Smooth muscle cell (in vitro differentiated cells): ENCODE results near the gene ZSCAN23. TPM values are rescaled to one million over a fixed set of nuclear protein-coding genes. Genes with fewer than 3 reads are reported as not detected.

Experiments
- DNase-seq: peaks from one replicate; lab custom pipeline; 2025; ENCODE audit not compliant: unreplicated experiment; lab: John Stamatoyannopoulos, UW
- H2AFZ ChIP-seq: fragments of 200-600 bp; sonication (generic); 2 replicates; pipeline ENCODE4 v1.6.0; 2016; ENCODE audit warnings: antibody characterized with exemption, low read depth, mild to moderate bottlenecking
- H3F3A ChIP-seq: fragments of 200-600 bp; sonication (generic); 2 replicates; pipeline ENCODE4 v1.6.0; 2017; ENCODE audit warnings: antibody characterized with exemption, low read depth
- H3K27ac ChIP-seq: fragments of 200-600 bp; sonication (generic); 2 replicates; pipeline ENCODE4 v1.5.1; 2016; ENCODE audit warnings: low read depth, mild to moderate bottlenecking
- H3K27me3 ChIP-seq: fragments of 200-600 bp; sonication (generic); 2 replicates; pipeline ENCODE4 v1.6.1; 2016; ENCODE audit warnings: low read depth, mild to moderate bottlenecking
- H3K36me3 ChIP-seq: fragments of 200-600 bp; sonication (generic); 2 replicates; pipeline ENCODE4 v1.5.1; 2016; ENCODE audit warnings: low read depth
- H3K4me1 ChIP-seq: fragments of 200-600 bp; sonication (generic); 2 replicates; pipeline ENCODE4 v1.5.1; 2016; ENCODE audit warnings: low read depth
- H3K4me2 ChIP-seq: fragments of 200-600 bp; sonication (generic); 2 replicates; pipeline ENCODE4 v1.6.0; 2016; ENCODE audit warnings: mild to moderate bottlenecking
- H3K4me3 ChIP-seq: fragments of 200-600 bp; sonication (generic); 2 replicates; pipeline ENCODE4 v1.5.1; 2016; ENCODE audit warnings: mild to moderate bottlenecking
- H3K79me2 ChIP-seq: fragments of 200-600 bp; sonication (generic); 2 replicates; pipeline ENCODE4 v1.6.0; 2016; ENCODE audit warnings: low read depth, mild to moderate bottlenecking
- H3K9ac ChIP-seq: fragments of 200-600 bp; sonication (generic); 2 replicates; pipeline ENCODE4 v1.6.0; 2016; ENCODE audit warnings: low read depth
- H3K9me3 ChIP-seq: fragments of 200-600 bp; sonication (generic); replicated peaks from 2 replicates; pipeline ENCODE4 v1.5.1; 2016; ENCODE audit warnings: low read depth
- H4K20me1 ChIP-seq: fragments of 200-600 bp; sonication (generic); 2 replicates; pipeline ENCODE4 v1.6.0; 2016; ENCODE audit warnings: low read depth
- WGBS: methylation state at CpG from one replicate; pipeline ENCODE4 v1.1.7; 2016; ENCODE audit warnings: low lambda C conversion rate; 5-methylcytosine and 5-hydroxymethylcytosine counted together
- polyA plus RNA-seq: library from polyadenylated mRNA; unstranded; fragments of >200 nt; fragmentation: Nextera tagmentation; extraction: Ambion mirVana; gene quantifications from 2 replicates; pipeline ENCODE4 v1.2.1, GENCODE V29; 2016
- total RNA-seq: library from RNA; depleted of rRNA; stranded (reverse); fragments of >200 nt; gene quantifications from 2 replicates; pipeline ENCODE4 v1.2.3, GENCODE V29; 2014
- TF ChIP-seq, protein P1 (sequence below): fragments of 200-600 bp; sonication (generic); IDR thresholded peaks from 2 replicates; pipeline ENCODE4 v1.5.1; 2017; ENCODE audit warnings: borderline replicate concordance, mild to moderate bottlenecking, antibody characterized with exemption; ENCODE audit not compliant: insufficient read depth, poor library complexity, severe bottlenecking

The ZSCAN23 gene
- total and polyA plus RNA-seq, 2 experiments from 2014 or later = 0.94 to 1.6 TPM

- H3K36me3 ChIP-seq = peaks cover 4% of the 10 kb centered on the region
Measured at GRCh38 chr6:28402197-28402596, 41.1 kb downstream of the ZSCAN23 start.

DNA sequence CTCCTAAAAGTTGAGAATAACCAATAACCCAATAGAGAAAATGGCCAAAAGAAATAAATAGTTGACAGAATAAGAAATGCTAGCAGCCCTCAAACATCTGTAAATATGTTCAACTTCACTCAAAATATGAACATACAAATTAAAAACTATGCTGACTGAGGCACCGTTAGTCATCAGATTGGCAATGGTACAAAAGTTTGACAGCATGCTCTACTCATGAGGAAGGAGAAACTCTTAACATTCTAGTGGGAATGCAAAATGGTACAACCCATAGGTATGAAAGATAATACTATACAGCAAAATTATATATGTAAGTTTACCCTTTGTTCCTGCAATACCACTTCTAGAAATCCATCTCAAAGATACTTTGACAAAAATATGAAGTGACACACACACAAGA lies 42.1 kb downstream of the ZSCAN23 start:
- no peak overlapping the region for H2AFZ ChIP-seq
- H3K4me1 ChIP-seq = peaks cover 24% of the 10 kb centered on the region
- H3F3A ChIP-seq = peaks cover 3% of the 10 kb centered on the region
- no peak overlapping the region for H3K4me2 ChIP-seq
- peaks cover 27% of the 10 kb centered on the region for H3K79me2 ChIP-seq
- H3K36me3 ChIP-seq = peaks cover 4% of the 10 kb centered on the region
- DNase-seq = no peak
- no peaks in the 10 kb centered on the region for H4K20me1 ChIP-seq
- H3K27me3 ChIP-seq = peaks cover 10% of the 10 kb centered on the region
- H3K9ac ChIP-seq = no peak overlapping the region
- 97% methylated on average over 1 of the region's 1 CpG for WGBS
- H3K4me3 ChIP-seq = no peak overlapping the region
- TF ChIP-seq, protein P1, sequence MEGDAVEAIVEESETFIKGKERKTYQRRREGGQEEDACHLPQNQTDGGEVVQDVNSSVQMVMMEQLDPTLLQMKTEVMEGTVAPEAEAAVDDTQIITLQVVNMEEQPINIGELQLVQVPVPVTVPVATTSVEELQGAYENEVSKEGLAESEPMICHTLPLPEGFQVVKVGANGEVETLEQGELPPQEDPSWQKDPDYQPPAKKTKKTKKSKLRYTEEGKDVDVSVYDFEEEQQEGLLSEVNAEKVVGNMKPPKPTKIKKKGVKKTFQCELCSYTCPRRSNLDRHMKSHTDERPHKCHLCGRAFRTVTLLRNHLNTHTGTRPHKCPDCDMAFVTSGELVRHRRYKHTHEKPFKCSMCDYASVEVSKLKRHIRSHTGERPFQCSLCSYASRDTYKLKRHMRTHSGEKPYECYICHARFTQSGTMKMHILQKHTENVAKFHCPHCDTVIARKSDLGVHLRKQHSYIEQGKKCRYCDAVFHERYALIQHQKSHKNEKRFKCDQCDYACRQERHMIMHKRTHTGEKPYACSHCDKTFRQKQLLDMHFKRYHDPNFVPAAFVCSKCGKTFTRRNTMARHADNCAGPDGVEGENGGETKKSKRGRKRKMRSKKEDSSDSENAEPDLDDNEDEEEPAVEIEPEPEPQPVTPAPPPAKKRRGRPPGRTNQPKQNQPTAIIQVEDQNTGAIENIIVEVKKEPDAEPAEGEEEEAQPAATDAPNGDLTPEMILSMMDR = no peak
- H3K27ac ChIP-seq = no peak overlapping the region
- no peaks in the 10 kb centered on the region for H3K9me3 ChIP-seq

More at GRCh38 chr6:28402197-28402596, 41.1 kb downstream of the ZSCAN23 start:
- H3K4me1 ChIP-seq = peaks cover 20% of the 10 kb centered on the region
- WGBS = 96% methylated on average over 2 of the region's 2 CpGs
- H3K27me3 ChIP-seq = peaks cover 10% of the 10 kb centered on the region
- TF ChIP-seq, protein P1 = no peak
- no peak overlapping the region for H3K9ac ChIP-seq
- no peaks in the 10 kb centered on the region for H3K9me3 ChIP-seq
- H3K4me3 ChIP-seq = no peak overlapping the region
- H3K27ac ChIP-seq = no peak overlapping the region
- no peak overlapping the region for H2AFZ ChIP-seq
- H3K4me2 ChIP-seq = no peak overlapping the region
- no peak for DNase-seq
- H3K79me2 ChIP-seq = peaks cover 17% of the 10 kb centered on the region
- H3F3A ChIP-seq = peaks cover 3% of the 10 kb centered on the region
- H4K20me1 ChIP-seq = no peaks in the 10 kb centered on the region

DNA sequence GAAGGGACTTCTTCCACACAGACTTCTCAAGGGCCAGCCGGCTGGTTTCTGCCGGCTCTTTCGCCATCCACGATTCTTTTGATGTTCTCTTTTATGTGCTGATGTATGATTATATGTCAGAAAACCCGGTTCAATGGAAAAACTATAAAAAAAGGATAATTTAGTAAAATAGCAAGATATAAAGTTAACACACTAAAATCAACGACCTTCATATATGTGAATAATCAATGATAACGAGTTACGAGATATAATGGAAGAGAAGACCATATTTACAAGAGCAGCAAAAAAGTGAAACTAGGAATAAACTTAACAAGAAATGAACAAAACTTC lies 43.2 kb downstream of the ZSCAN23 start:
- Histone ChIP-seq H3K79me2 (peaks cover 38% of the 10 kb centered on the region), H3K27ac (peak overlapping the region; percentile 28), H3K36me3 (peaks cover 4% of the 10 kb centered on the region), H3K27me3 (peaks cover 10% of the 10 kb centered on the region), H3K9ac (peak overlapping the region; percentile 83), H3F3A (peaks cover 3% of the 10 kb centered on the region), H3K4me1 (peaks cover 24% of the 10 kb centered on the region), H3K4me2 (peak overlapping the region; percentile 99), H3K9me3 (no peaks in the 10 kb centered on the region), H3K4me3 (peak overlapping the region; percentile 91), H2AFZ (peak overlapping the region; percentile 99), H4K20me1 (peaks cover 7% of the 10 kb centered on the region)
- DNase-seq = no peak
- TF ChIP-seq, protein P1 = no peak
- 22% methylated on average over 8 of the region's 8 CpGs for WGBS
